H54 (cell line): ENCODE data around the gene ISM2.

ENCODE experiments used
- DNase-seq: peaks from one replicate; pipeline ENCODE4 v3.0.0; 2011; ENCODE audit warnings: low spot score, mixed read lengths; ENCODE audit not compliant: insufficient read length
- FAIRE-seq: peaks from 3 replicates; lab custom pipeline; 2011; peaks lifted over from hg19 to GRCh38; lab: Jason Lieb, UNC
- POLR2A ChIP-seq: IDR thresholded peaks from 2 replicates; pipeline ENCODE4 v1.6.1; 2011; ENCODE audit warnings: low read depth, mild to moderate bottlenecking, low read length

The ISM2 gene

DNA sequence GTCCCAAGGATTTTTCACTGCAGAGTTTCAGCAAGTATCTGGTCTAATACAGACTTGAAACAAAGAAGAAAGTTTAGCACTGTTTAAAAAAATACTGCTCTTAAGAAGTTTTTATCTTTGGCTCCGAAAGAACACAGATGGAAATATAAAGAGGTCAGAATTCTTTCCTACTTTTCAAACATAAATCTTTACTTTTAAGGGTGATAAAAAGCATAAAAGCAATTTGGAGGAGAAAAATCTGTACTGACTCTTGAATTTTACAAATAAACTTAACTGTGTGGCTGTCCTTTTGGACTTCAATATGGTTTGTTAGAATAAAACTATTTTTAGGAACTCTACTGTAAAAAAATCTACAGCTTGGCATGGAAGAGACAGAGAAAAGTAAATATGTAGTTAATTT lies 27.6 kb upstream of the ISM2 start:
- FAIRE-seq (no peak), DNase-seq (no peak)
- TF ChIP-seq POLR2A, result no peak

DNA sequence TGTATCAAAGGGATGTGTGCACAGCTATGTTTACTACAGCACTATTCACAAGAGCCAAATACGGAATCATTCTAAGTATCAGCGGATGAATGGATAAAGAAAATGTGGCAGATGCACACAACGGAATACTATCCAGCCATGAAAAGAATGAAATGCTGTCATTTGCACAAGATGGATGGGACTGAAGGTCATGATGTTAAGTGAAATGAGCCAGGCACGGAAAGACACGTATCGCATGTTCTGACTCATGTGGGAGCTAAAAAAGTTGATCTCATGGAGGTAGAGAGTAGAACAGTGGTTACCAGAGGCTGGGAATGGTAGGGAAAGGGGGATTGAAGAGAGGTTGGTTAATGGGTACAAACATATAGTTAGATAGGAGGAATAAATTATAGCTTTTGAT lies 25.9 kb upstream of the ISM2 start:
- FAIRE-seq, result no peak
- DNase-seq, result no peak
- TF ChIP-seq POLR2A, result no peak

DNA sequence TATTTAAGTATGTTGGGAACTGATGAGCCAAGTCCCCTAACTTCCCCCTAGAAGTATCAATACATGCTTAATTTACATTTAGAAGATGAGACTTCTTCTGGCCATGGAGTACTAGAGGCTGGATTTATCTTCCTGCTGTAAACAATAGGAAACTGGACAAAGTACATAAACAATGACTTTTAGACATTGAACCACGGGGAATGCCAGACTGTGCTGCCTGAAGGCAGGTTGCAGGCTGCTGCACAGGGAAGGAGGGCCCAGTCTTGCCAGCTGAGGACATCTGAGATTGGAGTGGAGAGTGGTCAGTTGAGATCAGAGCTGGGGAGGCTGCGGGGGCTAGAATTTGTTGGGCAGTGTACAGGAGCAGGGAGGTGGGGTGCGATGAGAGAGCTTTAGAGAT lies 24.5 kb upstream of the ISM2 start:
- no peak for FAIRE-seq
- DNase-seq, result no peak
- no peak for TF ChIP-seq POLR2A

DNA sequence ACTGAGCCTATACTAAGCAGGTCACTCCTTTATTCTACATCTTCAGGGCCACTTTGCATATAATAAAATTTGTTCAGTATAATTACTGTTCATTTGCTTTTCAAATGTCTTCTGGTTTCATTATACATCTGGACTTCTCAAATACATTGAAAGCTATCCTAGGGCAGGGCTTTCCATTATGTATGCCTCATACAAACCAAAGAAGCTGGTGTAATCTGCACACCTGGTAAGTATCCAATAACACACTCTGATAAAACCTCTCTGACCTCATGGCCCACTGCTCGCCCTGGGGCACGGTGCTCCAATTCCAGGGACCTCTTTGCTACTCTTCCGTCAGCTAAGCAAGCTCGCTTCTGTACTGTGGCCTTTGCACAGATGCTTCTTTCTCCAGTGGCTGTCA lies 21.9 kb upstream of the ISM2 start:
- TF ChIP-seq POLR2A, result no peak
- DNase-seq (no peak), FAIRE-seq (no peak)

DNA sequence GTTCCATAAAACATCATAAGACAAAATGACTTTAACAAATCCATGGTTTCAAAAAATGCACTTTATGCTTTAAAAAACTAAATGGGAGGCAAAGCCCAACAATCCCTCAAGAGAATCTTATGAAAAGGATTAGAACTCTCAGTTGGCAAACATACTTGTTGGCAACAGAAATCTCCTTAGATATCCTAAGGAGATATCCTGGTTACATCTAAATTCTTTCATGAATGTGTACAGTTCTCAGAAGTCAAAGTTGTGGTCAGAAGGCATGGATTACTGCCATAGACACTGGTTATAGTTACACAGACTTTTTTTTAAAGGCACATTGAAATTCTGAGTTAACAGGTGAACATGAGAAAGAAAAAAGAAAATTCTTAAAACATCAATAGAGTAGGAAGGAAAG lies 17.5 kb upstream of the ISM2 start:
- TF ChIP-seq POLR2A, result no peak
- no peak for DNase-seq
- no peak for FAIRE-seq

DNA sequence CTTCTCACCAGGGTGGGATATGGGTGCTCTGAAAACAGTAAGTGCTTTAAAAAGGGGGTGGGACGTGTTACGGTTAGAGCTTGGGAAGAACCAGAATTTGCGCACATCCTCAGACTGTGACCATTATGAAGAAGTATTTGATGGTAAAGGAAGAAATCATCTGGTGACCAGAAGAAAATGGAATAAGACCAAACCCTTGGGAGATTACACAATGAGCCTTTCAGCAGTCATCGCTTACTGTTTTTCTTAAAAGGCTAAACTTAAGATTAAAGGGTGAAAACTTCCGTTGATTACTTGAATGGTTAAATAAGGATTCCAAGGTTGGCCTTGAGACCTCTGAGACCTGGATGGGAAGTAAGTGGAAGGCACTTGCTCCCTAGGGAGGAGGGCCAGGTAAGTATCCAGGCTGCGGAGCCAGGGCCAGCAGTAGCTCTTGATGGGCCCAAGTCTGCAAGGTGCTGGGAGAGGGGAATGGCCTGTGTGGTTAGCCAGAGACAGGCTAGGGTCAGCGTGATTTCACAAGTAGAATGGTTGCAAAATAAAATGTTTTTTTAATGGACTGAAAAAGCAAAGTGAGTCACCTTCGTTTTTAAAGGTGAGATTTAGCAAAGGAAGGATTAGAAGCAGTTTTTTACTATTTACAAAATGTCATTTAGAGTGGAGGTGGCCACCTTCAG lies 13.0 kb upstream of the ISM2 start:
- FAIRE-seq, result no peak
- DNase-seq, result no peak
- no peak for TF ChIP-seq POLR2A

DNA sequence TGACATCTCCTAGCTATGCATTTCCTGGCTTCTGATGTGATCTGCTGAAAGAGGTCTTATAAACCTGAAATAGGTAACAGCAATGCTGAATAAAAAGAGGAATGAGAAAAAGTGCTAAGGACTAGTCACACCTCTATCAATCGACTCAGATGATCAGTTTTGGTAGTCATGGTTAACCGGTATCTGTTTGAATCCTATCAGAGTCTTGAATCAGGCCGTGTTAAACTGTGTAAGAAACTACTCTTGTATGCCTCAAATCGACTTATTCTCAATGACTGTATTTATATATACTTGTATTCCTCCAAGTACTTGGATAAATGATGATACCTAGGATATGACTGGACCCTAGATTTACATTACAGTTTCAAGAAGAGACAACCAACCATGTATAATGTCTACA lies 10.8 kb upstream of the ISM2 start:
- no peak for TF ChIP-seq POLR2A
- DNase-seq (no peak), FAIRE-seq (no peak)

DNA sequence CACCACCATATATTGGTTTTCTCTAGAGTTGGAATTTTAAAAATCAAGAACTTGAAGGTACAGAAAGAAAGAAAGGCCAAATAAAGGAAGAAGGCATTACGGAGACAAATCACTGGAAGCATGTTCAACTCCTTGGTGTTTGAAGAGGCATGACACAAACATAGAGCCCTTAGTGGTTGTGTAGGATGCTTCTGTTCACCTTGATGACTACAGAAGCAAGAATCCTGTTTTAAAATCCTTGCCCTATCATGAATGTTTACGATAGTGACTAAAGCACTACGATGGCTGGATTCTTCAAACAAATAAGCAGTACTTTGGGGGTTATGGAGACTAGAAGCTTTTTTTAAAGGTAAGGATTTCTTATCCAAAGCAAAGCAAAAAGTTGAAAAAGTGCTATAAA lies 10.3 kb upstream of the ISM2 start:
- DNase-seq (no peak), FAIRE-seq (no peak)
- no peak for TF ChIP-seq POLR2A

DNA sequence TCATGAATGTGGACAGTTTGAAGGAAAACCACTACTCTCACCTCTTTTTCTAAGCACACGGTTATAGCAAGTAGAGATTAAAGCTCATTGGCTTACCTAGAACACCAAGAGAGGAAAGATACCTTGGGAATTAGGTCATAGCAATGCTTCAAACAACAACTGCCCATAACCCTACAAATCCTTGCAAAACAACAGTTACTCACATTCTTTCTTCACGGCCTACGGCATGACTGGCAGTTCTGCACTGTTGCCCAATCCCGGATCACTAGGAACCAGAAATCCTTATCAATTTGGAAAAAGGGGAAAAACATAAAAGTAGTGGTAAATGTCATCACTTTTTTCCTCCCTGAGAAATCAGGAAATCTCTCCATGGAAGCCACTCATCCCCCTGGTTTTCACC lies 9.6 kb upstream of the ISM2 start:
- no peak for DNase-seq
- peak; percentile 75 for FAIRE-seq
- TF ChIP-seq POLR2A, result no peak

DNA sequence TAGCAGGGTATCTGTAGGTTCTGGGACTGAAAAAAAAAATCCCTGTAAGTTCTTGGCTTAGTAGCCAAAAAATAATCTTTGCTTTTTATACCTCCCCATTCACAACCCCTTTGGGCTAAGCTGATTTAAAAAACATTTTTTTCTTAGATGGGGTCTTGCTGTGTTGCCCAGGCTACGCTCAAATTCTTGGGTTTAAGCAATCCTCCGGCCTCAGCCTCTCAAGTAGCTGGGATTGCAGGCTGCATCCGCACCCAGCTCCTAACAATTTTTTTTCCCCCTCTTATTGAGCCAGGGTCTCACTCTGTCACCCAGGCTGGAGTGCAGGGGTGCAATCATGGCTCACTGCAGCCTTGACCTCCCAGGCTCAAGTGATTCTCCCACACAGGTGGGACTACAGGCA lies 9.1 kb upstream of the ISM2 start:
- TF ChIP-seq POLR2A, result no peak
- no peak for DNase-seq
- no peak for FAIRE-seq

DNA sequence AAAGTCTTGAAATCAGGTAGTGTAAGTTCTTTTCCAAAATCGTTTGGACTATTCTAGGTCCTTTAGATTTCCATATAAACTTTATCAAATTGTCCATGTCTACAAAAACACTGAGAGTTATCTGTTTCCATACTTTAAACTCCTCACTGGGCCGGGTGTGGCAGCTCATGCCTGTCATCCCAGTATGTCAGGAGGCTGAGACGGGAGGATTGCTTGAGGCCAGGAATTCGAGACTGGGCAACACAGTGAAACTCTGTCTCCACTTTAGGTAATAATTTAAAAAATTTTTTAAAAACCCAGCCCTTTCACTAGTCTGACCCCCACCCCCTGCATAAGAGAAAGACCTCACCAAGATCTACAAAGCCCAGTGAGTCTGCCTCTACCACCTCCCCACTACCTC lies 6.4 kb upstream of the ISM2 start:
- FAIRE-seq (no peak), DNase-seq (no peak)
- TF ChIP-seq POLR2A, result no peak

DNA sequence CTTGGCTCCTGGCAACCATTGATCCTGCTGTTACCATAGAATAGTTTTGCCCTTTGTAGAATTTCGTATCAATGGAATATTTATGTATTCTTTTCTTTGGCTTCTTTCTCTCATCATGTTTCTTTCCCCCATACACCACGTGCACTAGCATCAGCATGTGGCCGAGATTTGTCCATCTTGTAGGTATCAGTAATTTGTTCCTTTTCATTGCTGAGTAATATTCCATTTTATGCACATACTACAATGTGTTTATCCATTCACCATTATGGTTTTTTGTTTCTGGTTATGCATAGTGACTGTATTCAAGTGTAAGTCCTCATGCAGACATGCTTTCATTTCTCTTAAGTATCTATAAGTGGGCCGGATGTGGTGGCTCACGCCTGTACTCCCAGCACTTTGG lies 4.5 kb upstream of the ISM2 start:
- DNase-seq, result no peak
- no peak for TF ChIP-seq POLR2A
- no peak for FAIRE-seq

DNA sequence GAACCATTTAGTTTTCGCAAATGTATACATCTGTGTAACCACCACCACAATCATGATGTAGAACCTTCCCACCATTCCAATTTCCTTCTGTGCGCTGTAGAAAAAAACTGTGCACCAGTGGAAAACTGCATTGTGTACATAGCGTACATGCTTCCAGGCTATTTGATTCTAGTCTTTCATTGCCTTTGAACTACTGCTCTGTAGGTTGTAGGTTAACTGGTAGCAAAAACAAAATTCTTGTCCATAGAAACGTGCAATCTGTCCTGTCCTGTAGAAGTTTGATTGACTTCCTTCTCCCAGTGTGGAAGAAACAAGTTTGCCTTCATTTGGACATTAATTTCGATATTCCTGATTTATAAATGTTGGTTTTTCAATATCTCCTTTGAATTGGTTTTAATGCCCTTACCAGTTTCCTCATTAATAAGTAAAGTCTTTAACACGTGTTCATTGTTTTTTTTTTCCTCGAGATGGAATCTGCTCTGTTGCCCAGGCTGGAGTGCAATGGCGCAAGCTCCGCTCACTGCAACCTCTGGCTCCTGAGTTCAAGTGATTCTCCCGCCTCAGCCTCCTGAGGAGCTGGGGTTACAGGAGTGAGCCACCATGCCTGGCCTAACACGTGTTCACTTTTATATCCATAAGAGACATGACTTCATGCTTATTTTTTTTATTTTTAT lies 3.6 kb upstream of the ISM2 start:
- DNase-seq (no peak), FAIRE-seq (no peak)
- TF ChIP-seq POLR2A, result no peak

DNA sequence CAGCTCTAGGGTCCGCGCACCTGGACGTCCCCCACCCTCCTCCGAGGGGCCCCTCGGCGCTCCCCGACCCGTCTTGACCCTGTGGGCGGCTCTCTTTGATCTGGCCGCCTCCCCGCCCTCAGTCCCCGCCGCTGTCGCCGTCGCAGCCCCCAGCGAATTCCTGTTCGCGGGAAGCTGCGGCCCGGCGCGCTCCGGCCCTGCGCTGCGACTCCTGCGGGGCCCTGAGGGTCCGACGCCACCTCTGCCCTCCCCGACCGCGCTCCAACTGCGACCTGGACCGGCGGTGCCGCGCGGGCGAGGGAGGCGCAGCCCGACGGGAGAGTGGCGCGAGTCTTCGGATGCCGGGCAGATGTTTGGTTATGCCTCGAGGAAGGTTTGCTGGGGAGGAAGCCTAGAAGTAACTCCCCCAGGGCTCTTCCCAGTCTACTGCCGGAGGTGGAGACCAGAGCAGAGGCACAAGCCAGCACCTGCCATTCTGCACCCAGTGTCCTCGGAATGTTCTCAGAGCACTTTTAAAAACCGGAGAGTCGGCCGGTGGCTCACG lies 440 bp upstream of the ISM2 start:
- FAIRE-seq (no peak), DNase-seq (no peak)
- TF ChIP-seq POLR2A, result no peak

DNA sequence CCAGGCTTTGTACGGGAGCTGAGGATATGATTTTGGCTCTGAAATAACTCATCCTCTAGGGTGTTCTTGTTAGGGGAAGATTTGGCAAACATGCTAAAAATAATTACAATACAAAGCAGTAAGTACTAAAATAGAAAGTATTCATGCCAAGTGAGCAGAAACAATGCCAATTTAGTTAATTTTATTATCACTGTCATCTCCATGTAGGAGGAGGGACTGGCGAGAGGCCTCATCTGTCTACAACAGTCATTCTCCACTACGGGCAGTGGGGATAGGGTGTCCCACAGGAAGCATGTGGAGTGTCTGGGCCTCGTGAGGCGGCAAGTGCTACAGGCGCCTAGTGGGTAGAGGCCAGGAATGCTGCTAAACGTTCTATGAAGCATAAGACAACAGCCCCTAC lies 3.3 kb downstream of the ISM2 start:
- no peak for TF ChIP-seq POLR2A
- FAIRE-seq (no peak), DNase-seq (no peak)
